ENCODE data around the gene PTPRN2.

- TF ChIP-seq CTCF (conservative IDR thresholded peaks at IDR 0.05 in 1 of 2, IDR thresholded peaks at IDR 0.05 in 1 of 2; ENCODE audit: extremely low read depth in 1 of 2, insufficient read depth in 1 of 2, low read depth in 1 of 2, low read length in 2 of 2) (no peak), EZH2 (IDR thresholded peaks at IDR 0.05; ENCODE audit: borderline replicate concordance, low read length) (no peak)
These were observed 803.4 kb downstream of the PTPRN2 start for GRCh38 chr7:157784041-157784835.

Data from mammary epithelial cell (primary cell).